K562 (cell line): ENCODE data around the gene CYRIA. TPM values are rescaled to one million over a fixed set of nuclear protein-coding genes. Genes with fewer than 3 reads are reported as not detected.

Experiments used
- ATAC-seq: fragments of 200-7000 bp; cut with Tn5 transposase; 3 replicates; pipeline ENCODE4 v1.9.1; 2020; ENCODE audit warnings: moderate library complexity
- BruUV-seq: library from RNA; stranded (reverse); fragments of 400-500 nt; replicated peaks from 2 replicates; lab custom pipeline; 2021; lab: Mats Ljungman, UMichigan
- CTCF ChIA-PET: fragments of 300-600 bp; formaldehyde crosslinking; extraction: SDS; loops from one replicate; lab custom pipeline; 2021; ENCODE audit warnings: low intra/inter-chr PET ratio; lab: Yijun Ruan, JAX
- POLR2A ChIA-PET: fragments of 300-600, 350-650 bp; sonication (Branson Sonifier 250); formaldehyde crosslinking; extraction: SDS; loops from one replicate; lab custom pipeline; 2021; ENCODE audit warnings: antibody characterized with exemption, inconsistent platforms; lab: Yijun Ruan, JAX
- DNase-seq, 4 experiments: peaks; one replicate each; pipeline versions ENCODE4 v3.0.0 to v3.0.0-alpha.2; 2011 to 2018; ENCODE audit warnings: low spot score in 3 of 4, mixed read lengths in 3 of 4; ENCODE audit errors: extremely low read depth in 1 of 4
- FAIRE-seq: peaks from 2 replicates; lab custom pipeline; 2011; peaks lifted over from hg19 to GRCh38; lab: Jason Lieb, UNC
- H2AFZ ChIP-seq: 2 replicates; pipeline ENCODE4 v1.6.0; 2011; ENCODE audit warnings: low read depth, low read length, control low read depth, inconsistent platforms
- H3K27ac ChIP-seq: fragments of 200-600 bp; 3 replicates; pipeline ENCODE4 v1.8.0; 2011; ENCODE audit warnings: low read depth, mild to moderate bottlenecking, control low read depth, inconsistent platforms, low read length, moderate library complexity, mixed read lengths; ENCODE audit errors: extremely low read depth
- H3K27me3 ChIP-seq, 2 experiments: fragments of 300-600 bp in 1 of 2; 2 replicates in 1 of 2; 3 replicates in 1 of 2; pipeline versions ENCODE4 v1.6.0 to v1.8.0; 2011; ENCODE audit warnings: inconsistent platforms in 2 of 2, low read length in 2 of 2, mild to moderate bottlenecking in 1 of 2, mixed read lengths in 1 of 2, moderate library complexity in 1 of 2; ENCODE audit not compliant: control insufficient read depth in 2 of 2, insufficient read depth in 2 of 2
- H3K36me3 ChIP-seq: fragments of 300-600 bp; 3 replicates; pipeline ENCODE4 v1.8.0; 2011; ENCODE audit warnings: mild to moderate bottlenecking, low read length, inconsistent platforms; ENCODE audit not compliant: control insufficient read depth, insufficient read depth
- H3K4me1 ChIP-seq, 2 experiments: fragments of 200-600 bp in 1 of 2; replicated peaks in 1 of 2; 2 replicates in 1 of 2; 3 replicates in 1 of 2; pipeline versions ENCODE4 v1.5.1 to v1.8.0; 2011; ENCODE audit warnings: inconsistent platforms in 2 of 2, low read length in 2 of 2, mild to moderate bottlenecking in 1 of 2, mixed read lengths in 1 of 2, moderate library complexity in 1 of 2; ENCODE audit not compliant: control insufficient read depth in 2 of 2, insufficient read depth in 2 of 2
- H3K4me2 ChIP-seq: 2 replicates; pipeline ENCODE4 v1.6.1; 2011; ENCODE audit warnings: low read length, control low read depth, inconsistent platforms, mixed read lengths; ENCODE audit not compliant: insufficient read depth
- H3K4me3 ChIP-seq: fragments of 200-600 bp; sonication (generic), shearing (Covaris generic); 2 replicates; pipeline ENCODE4 v1.5.1; 2016; ENCODE audit warnings: control low read depth, inconsistent platforms
- H3K79me2 ChIP-seq: fragments of 200-600 bp; 3 replicates; pipeline ENCODE4 v1.8.0; 2011; ENCODE audit warnings: low read length, inconsistent platforms; ENCODE audit not compliant: control insufficient read depth, insufficient read depth
- H3K9ac ChIP-seq, 2 experiments: 2 replicates each; pipeline versions ENCODE4 v1.6.0 to v1.6.1; 2011; ENCODE audit warnings: low read depth in 2 of 2, low read length in 2 of 2, control low read depth in 1 of 2, inconsistent platforms in 1 of 2, mild to moderate bottlenecking in 1 of 2, mixed read lengths in 1 of 2; ENCODE audit not compliant: insufficient read depth in 1 of 2
- H3K9me1 ChIP-seq: one replicate; pipeline ENCODE4 v1.6.0; 2011; ENCODE audit warnings: inconsistent platforms, mild to moderate bottlenecking, low read length, moderate library complexity; ENCODE audit not compliant: control insufficient read depth, insufficient read depth
- H3K9me3 ChIP-seq: replicated peaks from 2 replicates; pipeline ENCODE4 v1.5.1; 2011; ENCODE audit warnings: low read depth, low read length, inconsistent platforms; ENCODE audit not compliant: control insufficient read depth, insufficient read depth
- H4K20me1 ChIP-seq: replicated peaks from 2 replicates; pipeline ENCODE4 v1.6.1; 2011; ENCODE audit warnings: low read length, inconsistent platforms, mixed read lengths; ENCODE audit not compliant: control insufficient read depth, insufficient read depth
- TBP ChIP-seq: optimal IDR thresholded peaks from 2 replicates; pipeline ENCODE3; 2011; ENCODE audit warnings: low read depth, low read length, improper control_type of control experiment
- ZBTB17 ChIP-seq: fragments of 450-650 bp; formaldehyde crosslinking; IDR thresholded peaks from 2 replicates; pipeline ENCODE4 v1.4.0; 2020; ENCODE audit warnings: mild to moderate bottlenecking
- ZNF280A ChIP-seq: fragments of 450-650 bp; IDR thresholded peaks from 2 replicates; pipeline ENCODE4 v1.6.1; 2018; ENCODE audit warnings: mild to moderate bottlenecking, low read depth; ENCODE audit not compliant: partially characterized antibody
- ZNF395 ChIP-seq: fragments of 200-800 bp; sonication (Bioruptor generic); IDR thresholded peaks from 2 replicates; pipeline ENCODE4 v1.6.1; 2017; ENCODE audit warnings: missing genetic modification characterization, missing compliant biosample characterization
- WGBS: fragments of 100-300 bp; shearing (Covaris generic); methylation state at CpG from one replicate; pipeline ENCODE4 v1.1.6; 2016; ENCODE audit warnings: low coverage, mixed read lengths; ENCODE audit not compliant: insufficient coverage; ENCODE audit errors: missing lambda C conversion rate; 5-methylcytosine and 5-hydroxymethylcytosine counted together
- in situ Hi-C: fragments of 300-500 bp; cut with MboI; formaldehyde crosslinking; loops from 4 replicates; pipeline ENCODE4 v1.15.0; 2018; ENCODE audit warnings: inconsistent platforms, mixed read lengths
- intact Hi-C: fragments of 100-400 bp; cut with micrococcal nuclease; formaldehyde crosslinking; loops from 2 replicates; pipeline ENCODE4 v1.14.2; 2022
- polyA plus RNA-seq, 8 experiments: library from polyadenylated mRNA; depleted of rRNA in 4 of 8; stranded (reverse) in 5 of 8; unstranded in 3 of 8; fragments of >200 nt; fragmentation: Nextera tagmentation in 2 of 8; fragmentation: Illumina TruSeq in 1 of 8; extraction: Ambion mirVana in 2 of 8; extraction: Trizol in 1 of 8; gene quantifications; 2 replicates each; pipeline versions ENCODE4 v1.2.1 to v1.2.3, GENCODE V29; 2011 to 2014; ENCODE audit warnings: inconsistent platforms in 1 of 8, missing spikeins in 1 of 8
- total RNA-seq, 7 experiments: library from RNA; depleted of rRNA in 6 of 7; stranded (reverse); fragments of >200 nt in 6 of 7; fragmentation: Illumina TruSeq in 2 of 7; extraction: Trizol in 2 of 7; gene quantifications; 2 replicates each; pipeline versions ENCODE4 v1.2.1 to v1.2.3, GENCODE V29; 2011 to 2021; ENCODE audit warnings: low replicate concordance in 1 of 7

Gene CYRIA
- total and polyA plus RNA-seq, 9 of the 15 experiments (the other 6 are each of a cell fraction or from before 2014, with no cell fraction given), result 0.84 to 5.6 (median 3.0) TPM

- no TSS peak for BruUV-seq
- no peaks in the 10 kb centered on the region for H3K36me3 ChIP-seq
- ChIA-PET CTCF (no interaction called here), POLR2A (interaction anchor here (0.6 kb wide), 1 partner anchor 984 kb away, joined by 3 read pairs; no protein-coding TSS in a partner anchor)
- no peaks in the 10 kb centered on the region for H3K79me2 ChIP-seq
- no peak for DNase-seq
- FAIRE-seq, result no peak
- H3K9ac ChIP-seq, result no peak overlapping the region
- peaks cover 6 to 36% of the 10 kb centered on the region in 2 experiments; a peak in 3 of 5 replicates for H3K27me3 ChIP-seq
- H3K4me1 ChIP-seq, result no peaks in the 10 kb centered on the region
- no peak overlapping the region for H3K4me3 ChIP-seq
- H2AFZ ChIP-seq, result no peak overlapping the region
- ATAC-seq, result no peak
- no peak overlapping the region for H3K4me2 ChIP-seq
- H3K27ac ChIP-seq, result no peak overlapping the region
- H3K9me3 ChIP-seq, result no peaks in the 10 kb centered on the region
- in situ Hi-C loops (no loop called here), intact Hi-C loops (no loop called here)
- 6% methylated on average over 7 of the region's 7 CpGs for WGBS
- H4K20me1 ChIP-seq, result no peaks in the 10 kb centered on the region
- TF ChIP-seq TBP (no peak), ZNF280A (no peak)
- H3K9me1 ChIP-seq, result no peaks in the 10 kb centered on the region
These were observed 19.2 kb upstream of the CYRIA start for GRCh38 chr2:16684676-16685339.

GRCh38 chr2:16683576-16683975, 17.9 kb upstream of the CYRIA start:
- intact Hi-C loops, result no loop called here
- no peak for DNase-seq
- no TSS peak for BruUV-seq
- ChIA-PET CTCF (no interaction called here), POLR2A (no interaction called here)
- Histone ChIP-seq H3K9me3 (no peaks in the 10 kb centered on the region), H3K4me2 (no peak overlapping the region), H3K9ac (no peak overlapping the region), H3K4me1 (no peaks in the 10 kb centered on the region), H3K9me1 (no peaks in the 10 kb centered on the region), H3K27ac (no peak overlapping the region), H3K79me2 (no peaks in the 10 kb centered on the region), H2AFZ (no peak overlapping the region), H3K36me3 (no peaks in the 10 kb centered on the region), H3K27me3 (peaks cover 3 to 33% of the 10 kb centered on the region in 2 experiments; a peak in 3 of 5 replicates), H4K20me1 (no peaks in the 10 kb centered on the region), H3K4me3 (no peak overlapping the region)
- no peak for ATAC-seq
- FAIRE-seq, result no peak
- in situ Hi-C loops, result no loop called here
- WGBS, result 0% methylated on average over 3 of the region's 3 CpGs
- TF ChIP-seq ZBTB17 (CRISPR knock-in tag) (no peak), ZNF395 (no peak)
